Spleen (tissue), 3 donors: Measurements from ENCODE around the gene RAD52.

Source experiments
- POLR2A ChIP-seq, 3 donors: fragments of 450-650 bp; IDR thresholded peaks; one replicate each; pipeline ENCODE4 v1.5.1; 2017; ENCODE audit warnings: antibody characterized with exemption in 3 of 3, mild to moderate bottlenecking in 1 of 3
- POLR2AphosphoS5 ChIP-seq, 3 donors: sonication (generic); formaldehyde crosslinking; IDR thresholded peaks; one replicate each; pipeline ENCODE4 v1.5.1; 2017; ENCODE audit warnings: antibody characterized with exemption in 3 of 3

- TF ChIP-seq POLR2AphosphoS5 (IDR thresholded peaks at IDR 0.05) (no peak), POLR2A (IDR thresholded peaks at IDR 0.05) (no peak)
These were observed 3.3 kb downstream of the RAD52 start for GRCh38 chr12:946212-946611.
